ENCODE measurements around the gene MUTYH.

DNA sequence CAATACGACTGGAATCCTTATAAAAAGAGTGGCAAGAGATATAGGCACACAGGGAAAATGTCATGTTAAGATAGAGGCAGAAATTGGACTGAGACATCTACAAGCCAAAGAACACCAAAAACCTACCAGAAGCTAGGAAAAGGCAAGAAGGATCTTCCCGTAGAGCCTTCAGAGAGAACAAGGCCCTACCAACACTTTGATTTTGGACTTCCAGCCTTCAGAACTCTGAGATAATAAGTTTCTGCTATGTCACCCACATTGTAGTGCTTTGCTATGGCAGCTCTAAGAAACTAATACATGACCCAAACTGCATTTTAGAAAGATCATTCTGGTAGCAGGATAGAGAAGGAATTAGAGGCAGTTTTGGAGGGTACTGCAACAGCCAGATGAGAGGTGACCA lies 24.1 kb upstream of the MUTYH start:
- TF ChIP-seq EP300 (IDR thresholded peaks at IDR 0.05), result no peak
- TF ChIP-seq, protein P1, sequence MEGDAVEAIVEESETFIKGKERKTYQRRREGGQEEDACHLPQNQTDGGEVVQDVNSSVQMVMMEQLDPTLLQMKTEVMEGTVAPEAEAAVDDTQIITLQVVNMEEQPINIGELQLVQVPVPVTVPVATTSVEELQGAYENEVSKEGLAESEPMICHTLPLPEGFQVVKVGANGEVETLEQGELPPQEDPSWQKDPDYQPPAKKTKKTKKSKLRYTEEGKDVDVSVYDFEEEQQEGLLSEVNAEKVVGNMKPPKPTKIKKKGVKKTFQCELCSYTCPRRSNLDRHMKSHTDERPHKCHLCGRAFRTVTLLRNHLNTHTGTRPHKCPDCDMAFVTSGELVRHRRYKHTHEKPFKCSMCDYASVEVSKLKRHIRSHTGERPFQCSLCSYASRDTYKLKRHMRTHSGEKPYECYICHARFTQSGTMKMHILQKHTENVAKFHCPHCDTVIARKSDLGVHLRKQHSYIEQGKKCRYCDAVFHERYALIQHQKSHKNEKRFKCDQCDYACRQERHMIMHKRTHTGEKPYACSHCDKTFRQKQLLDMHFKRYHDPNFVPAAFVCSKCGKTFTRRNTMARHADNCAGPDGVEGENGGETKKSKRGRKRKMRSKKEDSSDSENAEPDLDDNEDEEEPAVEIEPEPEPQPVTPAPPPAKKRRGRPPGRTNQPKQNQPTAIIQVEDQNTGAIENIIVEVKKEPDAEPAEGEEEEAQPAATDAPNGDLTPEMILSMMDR (IDR thresholded peaks at IDR 0.05), result no peak
- no peak for TF ChIP-seq POLR2AphosphoS5 (IDR thresholded peaks at IDR 0.05)
- TF ChIP-seq POLR2A (IDR thresholded peaks at IDR 0.05), result no peak
